Activated naive CD4-positive, alpha-beta T cell treated with anti-CD3 and anti-CD28 coated beads, Interleukin-2, amount 10 ng/mL, durations not matched to agents 7 days and 5 days (primary cell): Measurements from ENCODE around the gene PDHX.
"Not testable (repeated sequence)": the region's sequence is repeated elsewhere in the genome, so short reads cannot be mapped to it uniquely, and the experiment has no call there.

Source experiments
- CTCF ChIA-PET: fragments of 350-600 bp; sonication (Branson Sonifier 250); formaldehyde crosslinking; loops from one replicate; lab custom pipeline; 2021; ENCODE audit warnings: antibody characterized with exemption; lab: Charles Lee
- DNase-seq: peaks from one replicate; pipeline ENCODE4 v3.0.0-alpha.2; 2020
- H3K27ac Mint-ChIP-seq: one replicate; pipeline ENCODE4 v1.8.0; 2021; ENCODE audit warnings: mild to moderate bottlenecking, moderate library complexity, mixed read lengths
- H3K27me3 Mint-ChIP-seq: one replicate; pipeline ENCODE4 v1.8.0; 2021; ENCODE audit warnings: mild to moderate bottlenecking, mixed read lengths
- H3K36me3 Mint-ChIP-seq: one replicate; pipeline ENCODE4 v1.8.0; 2021; ENCODE audit warnings: mixed read lengths
- H3K4me1 Mint-ChIP-seq: one replicate; pipeline ENCODE4 v1.8.0; 2021; ENCODE audit warnings: mixed read lengths
- H3K4me3 Mint-ChIP-seq: one replicate; pipeline ENCODE4 v1.8.0; 2021; ENCODE audit warnings: mild to moderate bottlenecking, moderate library complexity, mixed read lengths
- H3K9me3 Mint-ChIP-seq: one replicate; pipeline ENCODE4 v1.8.0; 2021; ENCODE audit warnings: mixed read lengths

Gene PDHX

GRCh38 chr11:34916015-34916842 is at the start of gene PDHX, which contains the start of gene APIP:
TSS of gene PDHX (plus strand) at chr11:34916618. CDS start at chr11:34916656, 38 bp downstream.
TSS of gene APIP (minus strand) at chr11:34916379. CDS start at chr11:34916284, 95 bp downstream.
- H3K27ac Mint-ChIP-seq: peak within 1 kb of the TSS; percentile 89
- peak; percentile 96 for DNase-seq
- CTCF ChIA-PET: interaction anchor here (1.2 to 2.8 kb wide), 2 partner anchors 10 to 389 kb away, joined by 4 to 13 read pairs; no protein-coding TSS in a partner anchor
- H3K9me3 Mint-ChIP-seq: peaks cover 3% of the 10 kb centered on the region
- no peaks in the 10 kb centered on the region for H3K27me3 Mint-ChIP-seq
- peaks cover 18% of the 10 kb centered on the region for H3K36me3 Mint-ChIP-seq
- H3K4me3 Mint-ChIP-seq: peak within 1 kb of the TSS; percentile 88
- H3K4me1 Mint-ChIP-seq: peaks cover 35% of the 10 kb centered on the region

GRCh38 chr11:34869425-34869824 is 47.0 kb upstream of the PDHX start:
- no peaks in the 10 kb centered on the region for H3K9me3 Mint-ChIP-seq
- no peaks in the 10 kb centered on the region for H3K36me3 Mint-ChIP-seq
- no peak overlapping the region for H3K4me3 Mint-ChIP-seq
- no peaks in the 10 kb centered on the region for H3K27me3 Mint-ChIP-seq
- DNase-seq: no peak
- CTCF ChIA-PET: interaction anchor here (1.0 kb wide), 1 partner anchor 282 kb away, joined by 5 read pairs; no protein-coding TSS in a partner anchor
- H3K4me1 Mint-ChIP-seq: no peaks in the 10 kb centered on the region
- H3K27ac Mint-ChIP-seq: no peak overlapping the region

DNA sequence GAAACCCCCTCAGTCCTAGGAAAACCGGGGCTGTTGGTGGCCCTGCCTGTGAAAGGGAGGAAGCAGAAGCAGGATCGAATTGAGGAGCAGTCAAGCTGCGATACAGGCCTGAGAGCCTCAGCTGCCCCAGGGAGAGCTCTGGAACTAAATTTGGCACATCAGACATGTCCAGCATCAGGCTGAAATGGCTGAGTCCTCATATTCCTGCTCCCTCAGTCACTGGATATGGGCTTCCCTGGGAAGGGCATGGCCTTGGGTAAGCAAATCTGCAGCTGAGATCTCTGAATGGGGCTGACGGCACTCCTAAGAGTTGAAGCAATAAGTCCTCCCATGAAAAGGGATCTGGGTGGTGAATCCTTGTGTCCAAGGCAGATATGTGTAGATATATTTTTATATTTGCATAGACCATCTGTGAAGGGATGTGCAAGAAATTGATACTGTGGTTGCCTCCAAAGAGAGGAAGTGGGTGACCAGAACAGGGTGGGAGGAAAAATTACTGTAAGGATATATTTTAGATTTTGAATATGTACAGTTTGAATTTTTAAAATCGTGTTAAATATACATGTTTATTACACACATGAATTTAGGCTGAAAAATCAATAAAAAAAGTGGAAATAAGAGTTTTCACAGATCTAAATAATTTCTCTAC is 45.7 kb upstream of the PDHX start:
- no peaks in the 10 kb centered on the region for H3K27me3 Mint-ChIP-seq
- H3K9me3 Mint-ChIP-seq: no peaks in the 10 kb centered on the region
- no peak for DNase-seq
- CTCF ChIA-PET: no interaction called here
- H3K36me3 Mint-ChIP-seq: no peaks in the 10 kb centered on the region
- H3K4me3 Mint-ChIP-seq: no peak overlapping the region
- no peak overlapping the region for H3K27ac Mint-ChIP-seq
- no peaks in the 10 kb centered on the region for H3K4me1 Mint-ChIP-seq

GRCh38 chr11:34874202-34874601 is 42.2 kb upstream of the PDHX start:
- no peaks in the 10 kb centered on the region for H3K36me3 Mint-ChIP-seq
- H3K27ac Mint-ChIP-seq: no peak overlapping the region
- DNase-seq: no peak
- H3K4me1 Mint-ChIP-seq: no peaks in the 10 kb centered on the region
- CTCF ChIA-PET: no interaction called here
- H3K4me3 Mint-ChIP-seq: no peak overlapping the region
- H3K27me3 Mint-ChIP-seq: no peaks in the 10 kb centered on the region
- H3K9me3 Mint-ChIP-seq: no peaks in the 10 kb centered on the region

GRCh38 chr11:34877375-34877975 is 38.9 kb upstream of the PDHX start:
- Mint-ChIP-seq H3K9me3 (no peaks in the 10 kb centered on the region), H3K36me3 (peaks cover 8% of the 10 kb centered on the region), H3K4me3 (no peak overlapping the region), H3K27ac (no peak overlapping the region), H3K4me1 (no peaks in the 10 kb centered on the region), H3K27me3 (no peaks in the 10 kb centered on the region)
- CTCF ChIA-PET: no interaction called here
- no peak for DNase-seq

DNA sequence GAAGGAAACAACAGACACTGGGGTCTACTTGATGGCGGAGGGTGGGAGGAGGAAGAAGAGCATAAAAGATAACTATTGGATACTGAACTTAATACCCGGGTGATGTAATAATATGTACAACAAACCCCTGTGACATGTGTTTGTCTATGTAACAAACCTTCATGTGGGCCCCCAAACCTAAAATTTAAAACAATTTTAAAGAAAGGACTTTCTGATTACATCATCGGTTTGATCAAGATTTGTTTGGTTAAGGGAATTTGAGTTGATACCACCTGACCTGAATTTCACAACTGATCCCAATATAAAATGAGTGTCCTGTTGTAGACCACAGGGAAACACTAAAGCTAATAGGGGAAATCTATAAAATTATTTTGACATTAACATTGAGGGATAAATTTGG is 34.5 kb upstream of the PDHX start:
- CTCF ChIA-PET: no interaction called here
- no peak for DNase-seq
- Mint-ChIP-seq H3K4me3 (no peak overlapping the region), H3K36me3 (peaks cover 16% of the 10 kb centered on the region), H3K9me3 (no peaks in the 10 kb centered on the region), H3K27me3 (no peaks in the 10 kb centered on the region), H3K27ac (no peak overlapping the region), H3K4me1 (no peaks in the 10 kb centered on the region)

DNA sequence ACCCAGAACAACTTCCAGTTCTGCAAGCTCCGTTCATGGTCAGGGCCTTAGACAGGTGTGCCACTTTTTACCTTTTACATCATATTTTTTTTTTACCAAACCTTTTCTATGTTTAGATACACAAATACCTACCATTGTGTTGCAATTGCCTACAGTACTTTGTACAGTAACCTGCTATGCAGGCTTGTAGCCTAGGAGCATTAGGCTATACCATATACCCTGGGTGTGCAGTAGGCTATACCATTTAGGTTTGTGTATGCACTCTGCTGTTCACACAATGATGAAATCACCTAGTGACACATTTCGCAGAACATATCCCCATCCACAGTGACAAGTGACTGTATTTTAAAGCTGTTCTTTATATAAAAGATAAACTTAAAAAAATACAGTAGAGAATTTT is 29.8 kb upstream of the PDHX start:
- DNase-seq: no peak
- no peaks in the 10 kb centered on the region for H3K27me3 Mint-ChIP-seq
- peaks cover 15% of the 10 kb centered on the region for H3K36me3 Mint-ChIP-seq
- H3K4me3 Mint-ChIP-seq: no peak overlapping the region
- H3K4me1 Mint-ChIP-seq: no peaks in the 10 kb centered on the region
- no peak overlapping the region for H3K27ac Mint-ChIP-seq
- CTCF ChIA-PET: interaction anchor here (1.1 kb wide), 1 partner anchor 301 kb away, joined by 3 read pairs; no protein-coding TSS in a partner anchor
- H3K9me3 Mint-ChIP-seq: no peaks in the 10 kb centered on the region

DNA sequence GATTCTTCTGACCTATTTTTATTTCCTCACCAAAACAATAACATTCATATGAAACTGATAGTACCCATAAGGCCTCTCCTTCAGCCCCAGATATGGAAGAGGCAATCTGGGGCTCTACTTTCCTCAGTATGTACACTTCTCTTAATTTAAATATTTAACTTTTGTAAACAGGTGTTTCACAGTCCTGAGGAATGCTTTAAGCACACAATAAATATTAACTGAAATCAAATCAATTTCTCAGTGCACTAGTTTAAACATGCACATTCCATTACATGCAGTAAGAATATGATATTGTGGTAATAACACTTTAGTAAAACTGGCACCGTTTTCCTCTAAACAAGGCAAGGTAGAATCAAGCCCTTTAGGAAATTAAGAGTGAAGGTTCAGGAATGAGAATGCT is 29.2 kb upstream of the PDHX start:
- Mint-ChIP-seq H3K27ac (no peak overlapping the region), H3K4me3 (no peak overlapping the region), H3K36me3 (peaks cover 10% of the 10 kb centered on the region), H3K27me3 (no peaks in the 10 kb centered on the region), H3K4me1 (no peaks in the 10 kb centered on the region), H3K9me3 (no peaks in the 10 kb centered on the region)
- no peak for DNase-seq
- CTCF ChIA-PET: no interaction called here

- H3K36me3 Mint-ChIP-seq: peaks cover 3% of the 10 kb centered on the region
- CTCF ChIA-PET: interaction anchor here (1.1 to 2.1 kb wide), 3 partner anchors 35 to 304 kb away, joined by 3 to 9 read pairs (median 5); no protein-coding TSS in a partner anchor
- H3K27me3 Mint-ChIP-seq: no peaks in the 10 kb centered on the region
- H3K9me3 Mint-ChIP-seq: no peaks in the 10 kb centered on the region
- H3K27ac Mint-ChIP-seq: no peak overlapping the region
- no peak overlapping the region for H3K4me3 Mint-ChIP-seq
- no peaks in the 10 kb centered on the region for H3K4me1 Mint-ChIP-seq
- DNase-seq: no peak
Observed at GRCh38 chr11:34890089-34890488, 26.3 kb upstream of the PDHX start.

DNA sequence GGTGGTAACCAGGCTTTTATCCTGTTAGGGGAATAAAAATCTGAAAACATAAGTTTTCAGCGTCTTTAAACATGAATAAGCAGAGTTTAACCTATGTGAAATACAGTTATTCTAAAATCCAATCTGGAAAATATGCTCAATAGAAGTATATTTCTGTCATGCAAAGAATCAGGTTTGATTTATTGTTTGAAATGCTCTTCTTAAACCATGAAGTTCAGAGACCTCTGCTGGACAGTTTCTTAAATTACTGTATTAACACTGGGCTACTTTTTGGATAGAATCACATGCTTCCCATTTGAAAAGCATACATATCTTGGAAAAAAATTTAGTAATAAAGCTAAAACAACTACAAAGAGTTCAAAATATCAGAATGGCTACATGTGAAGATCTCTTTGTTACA is 25.6 kb upstream of the PDHX start:
- no peaks in the 10 kb centered on the region for H3K4me1 Mint-ChIP-seq
- no peak overlapping the region for H3K27ac Mint-ChIP-seq
- no peaks in the 10 kb centered on the region for H3K27me3 Mint-ChIP-seq
- peaks cover 3% of the 10 kb centered on the region for H3K36me3 Mint-ChIP-seq
- CTCF ChIA-PET: interaction anchor here (0.7 to 3.4 kb wide), 5 partner anchors 8 to 501 kb away, joined by 3 to 31 read pairs (median 4); no protein-coding TSS in a partner anchor
- DNase-seq: no peak
- H3K9me3 Mint-ChIP-seq: no peaks in the 10 kb centered on the region
- no peak overlapping the region for H3K4me3 Mint-ChIP-seq

DNA sequence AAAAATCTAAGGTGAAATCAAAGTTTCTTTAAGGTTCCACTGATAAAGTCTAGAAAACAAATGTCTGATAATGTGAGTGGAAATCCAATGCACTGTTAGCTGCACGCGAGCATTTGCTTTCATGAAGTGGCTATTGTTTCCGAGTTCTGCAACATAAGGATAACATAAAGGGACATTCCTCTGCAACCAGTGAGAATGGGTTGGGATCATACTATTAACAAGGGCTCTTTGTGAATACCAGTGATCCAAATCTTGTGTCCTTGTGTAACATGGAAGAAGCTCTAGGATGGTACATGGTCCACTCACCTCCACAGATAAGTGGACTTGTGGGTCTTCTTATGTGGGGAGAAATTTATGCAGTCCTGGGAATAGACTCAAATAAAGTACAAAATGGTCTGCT is 24.8 kb upstream of the PDHX start:
- Mint-ChIP-seq H3K9me3 (peaks cover 6% of the 10 kb centered on the region), H3K4me3 (no peak overlapping the region), H3K4me1 (no peaks in the 10 kb centered on the region), H3K36me3 (peaks cover 8% of the 10 kb centered on the region), H3K27me3 (no peaks in the 10 kb centered on the region), H3K27ac (no peak overlapping the region)
- DNase-seq: no peak
- CTCF ChIA-PET: interaction anchor here (0.7 to 3.4 kb wide), 5 partner anchors 8 to 500 kb away, joined by 3 to 31 read pairs (median 4); no protein-coding TSS in a partner anchor

DNA sequence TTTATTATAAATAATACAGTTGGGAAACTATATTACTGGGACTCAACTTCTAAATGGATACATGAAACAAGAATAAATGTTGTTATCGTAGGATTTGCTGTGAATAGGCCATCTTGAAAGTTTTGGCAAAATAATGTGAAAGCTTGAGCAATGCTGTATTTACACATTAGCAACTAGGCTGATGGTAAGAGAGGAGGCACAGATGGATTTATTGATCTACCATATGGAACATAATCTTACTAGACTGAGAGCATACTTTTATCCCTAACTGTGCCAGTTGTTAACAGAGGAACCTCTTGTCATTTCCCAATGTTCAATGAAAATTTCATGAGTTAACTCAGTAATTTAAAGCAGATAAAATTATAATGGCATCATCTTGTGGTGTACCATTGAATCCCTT is 23.0 kb upstream of the PDHX start:
- Mint-ChIP-seq H3K27me3 (no peaks in the 10 kb centered on the region), H3K4me3 (no peak overlapping the region), H3K4me1 (no peaks in the 10 kb centered on the region), H3K27ac (no peak overlapping the region), H3K9me3 (peaks cover 15% of the 10 kb centered on the region), H3K36me3 (peaks cover 10% of the 10 kb centered on the region)
- no peak for DNase-seq
- CTCF ChIA-PET: interaction anchor here (0.9 to 3.4 kb wide), 4 partner anchors 53 to 517 kb away, joined by 3 to 31 read pairs (median 4); no protein-coding TSS in a partner anchor

DNA sequence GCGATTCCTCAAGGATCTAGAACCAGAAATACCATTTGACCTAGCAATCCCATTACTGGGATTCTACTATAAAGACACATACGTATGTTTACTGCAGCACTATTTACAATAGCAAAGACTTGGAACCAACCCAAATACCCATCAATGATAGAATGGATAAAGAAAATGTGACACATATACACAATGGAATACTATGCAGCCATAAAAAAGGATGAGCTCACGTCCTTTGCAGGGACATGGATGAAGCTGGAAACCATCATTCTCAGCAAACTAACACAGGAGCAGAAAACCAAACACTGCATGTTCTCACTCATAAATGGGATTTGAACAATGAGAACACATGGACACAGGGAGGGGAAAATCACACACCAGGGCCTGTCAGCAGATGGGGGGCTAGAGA is 20.2 kb upstream of the PDHX start:
- DNase-seq, CTCF ChIA-PET, H3K4me1 Mint-ChIP-seq, H3K27ac Mint-ChIP-seq, H3K4me3 Mint-ChIP-seq, H3K27me3 Mint-ChIP-seq: not testable (repeated sequence)
- peaks cover 40% of the 10 kb centered on the region for H3K9me3 Mint-ChIP-seq
- H3K36me3 Mint-ChIP-seq: peaks cover 27% of the 10 kb centered on the region
